IPS DF 4.7 (cell line): ENCODE data around the gene IQCN.

Experiments
- DNase-seq: peaks from one replicate; pipeline ENCODE4 v3.0.0-alpha.2; 2013; ENCODE audit warnings: low spot score; ENCODE audit errors: extremely low read depth

Gene IQCN

DNA sequence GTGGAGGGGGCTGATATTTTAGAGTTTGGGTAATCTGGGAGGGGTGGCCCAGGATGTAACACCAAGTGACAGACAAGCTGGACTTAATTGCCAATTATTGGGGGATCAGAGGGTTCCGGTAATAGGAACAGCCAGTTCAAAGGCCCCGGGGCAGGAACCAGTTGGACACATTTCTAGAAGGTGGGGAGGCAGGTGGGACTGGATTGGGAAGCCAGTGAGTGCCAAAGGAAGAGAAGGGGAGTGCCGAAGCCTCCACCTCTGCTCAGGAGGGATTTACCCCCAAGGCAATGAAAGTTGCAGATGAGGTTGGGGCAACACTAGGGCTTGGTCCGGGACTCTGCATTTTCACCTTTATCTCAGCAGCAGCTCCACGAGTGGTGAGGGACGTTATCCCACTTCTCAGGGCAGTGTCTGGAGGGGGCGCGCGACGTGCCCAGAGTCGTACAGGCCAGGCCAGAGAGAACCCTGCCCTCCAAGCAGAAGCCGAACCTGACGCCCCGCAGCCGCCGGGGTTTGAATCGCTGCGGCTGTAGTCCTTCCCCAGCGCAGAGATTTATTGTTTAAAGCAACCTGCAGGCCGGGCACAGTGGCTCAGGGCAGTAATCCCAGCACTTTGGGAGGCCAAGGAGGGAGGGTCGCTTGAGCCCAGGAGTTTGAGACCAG lies 12.9 kb upstream of the IQCN start:
- no peak for DNase-seq

- no peak for DNase-seq
Observed at GRCh38 chr19:18284712-18285360, 10.6 kb upstream of the IQCN start.

DNA sequence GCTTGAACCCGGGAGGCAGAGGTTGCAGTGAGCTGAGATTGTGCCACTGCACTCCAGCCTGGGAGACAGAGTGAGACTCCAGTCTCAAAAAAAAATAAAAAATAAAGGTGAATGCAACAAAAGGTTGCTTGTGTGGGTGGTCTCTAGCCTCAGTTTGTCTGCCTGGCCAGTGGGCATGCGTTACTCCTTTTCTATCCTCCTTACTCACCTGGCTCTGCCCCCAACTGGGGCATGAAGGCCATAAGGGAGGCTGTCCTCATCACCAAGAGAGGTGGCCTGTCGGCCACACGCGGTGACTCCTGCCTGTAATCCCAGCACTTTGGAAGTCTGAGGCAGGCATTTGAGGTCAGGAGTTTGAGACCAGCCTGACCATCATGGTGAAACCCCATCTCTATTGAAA lies 9.1 kb upstream of the IQCN start:
- no peak for DNase-seq

DNA sequence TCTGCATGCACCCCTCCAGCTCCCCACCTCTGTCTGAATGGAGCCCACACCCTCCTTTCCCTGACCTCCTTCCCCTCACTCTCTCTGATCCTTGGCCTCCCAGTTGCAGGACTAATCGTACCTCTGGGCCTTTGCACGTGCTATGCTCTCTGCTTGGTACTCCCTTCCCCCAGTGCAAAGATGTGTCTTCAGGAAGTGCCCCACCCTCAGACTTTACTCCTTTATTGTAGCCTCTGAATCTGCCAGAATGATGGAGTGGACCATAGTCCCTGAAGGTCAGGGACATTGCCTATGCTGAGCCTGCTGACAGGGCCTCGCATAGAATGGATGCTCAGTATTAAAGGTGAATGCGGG lies 8.5 kb upstream of the IQCN start:
- DNase-seq, result no peak

GRCh38 chr19:18282021-18282787 lies 8.0 kb upstream of the IQCN start:
- DNase-seq, result no peak

DNA sequence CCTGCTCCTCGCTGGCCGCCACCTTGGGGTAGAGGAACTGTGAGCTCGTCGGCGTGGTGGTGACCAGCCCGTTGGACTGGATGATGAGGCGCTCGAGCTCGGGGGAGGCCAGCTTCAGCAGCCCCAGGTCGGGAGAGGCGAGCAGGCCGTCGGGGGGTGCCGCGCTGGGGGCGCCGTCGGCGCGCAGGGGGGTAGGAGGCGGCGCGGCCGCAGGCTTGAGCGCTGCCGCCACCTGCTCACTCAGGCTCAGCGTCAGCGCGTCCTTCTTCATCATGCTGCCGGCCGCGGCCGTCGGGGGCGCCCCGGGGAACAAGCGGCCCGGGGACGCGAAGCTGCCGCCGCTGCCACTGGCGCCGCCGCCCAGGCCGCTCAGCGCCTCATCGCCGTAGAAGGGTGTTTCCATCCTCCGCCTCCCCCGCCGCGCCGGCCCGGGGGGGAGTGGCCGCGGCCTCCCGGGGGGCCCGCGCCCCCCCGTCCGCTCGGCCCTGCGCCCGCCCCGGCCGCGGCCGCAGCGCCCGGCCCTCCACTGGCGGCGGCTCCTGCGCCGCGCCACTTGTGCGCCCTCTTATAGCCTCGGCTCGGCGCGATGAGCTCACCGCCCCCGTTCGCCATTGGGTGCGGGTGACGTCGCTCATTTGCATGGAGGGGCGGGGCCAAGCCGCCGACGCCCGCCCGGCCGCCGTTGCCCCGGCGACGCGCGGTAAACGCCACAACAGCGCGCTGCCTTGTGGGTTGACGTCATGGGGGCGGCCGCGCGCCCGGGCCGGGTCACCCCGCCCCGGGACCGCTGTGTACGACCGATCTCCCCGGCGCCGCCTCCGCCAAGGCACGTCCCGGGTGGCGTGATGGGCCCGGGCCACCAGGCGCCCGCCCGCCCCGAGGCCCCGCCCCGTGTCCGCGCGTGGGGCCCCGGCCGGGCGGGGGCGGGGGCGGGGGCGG lies 7.1 kb upstream of the IQCN start, which contains the start of gene JUND:
Gene JUND, minus strand, starts transcription at position 541 of the 939 bp plus-strand sequence. Its CDS starts 138 bp downstream, at position 403.
- no peak for DNase-seq

- DNase-seq, result no peak
Observed at GRCh38 chr19:18280247-18281081, 6.2 kb upstream of the IQCN start.

- DNase-seq, result no peak
Observed at GRCh38 chr19:18279516-18280246, 5.4 kb upstream of the IQCN start.

GRCh38 chr19:18279266-18279515 lies 4.9 kb upstream of the IQCN start:
- no peak for DNase-seq

- no peak for DNase-seq
Observed at GRCh38 chr19:18278521-18279265, 4.4 kb upstream of the IQCN start.

GRCh38 chr19:18274781-18275356 lies 617 bp upstream of the IQCN start:
- DNase-seq, result no peak

GRCh38 chr19:18273561-18274218 lies 562 bp downstream of the IQCN start:
- no peak for DNase-seq

- DNase-seq, result no peak
Observed at GRCh38 chr19:18271433-18271841, 2.8 kb downstream of the IQCN start.

GRCh38 chr19:18270326-18270725 lies 3.9 kb downstream of the IQCN start:
- DNase-seq, result no peak

DNA sequence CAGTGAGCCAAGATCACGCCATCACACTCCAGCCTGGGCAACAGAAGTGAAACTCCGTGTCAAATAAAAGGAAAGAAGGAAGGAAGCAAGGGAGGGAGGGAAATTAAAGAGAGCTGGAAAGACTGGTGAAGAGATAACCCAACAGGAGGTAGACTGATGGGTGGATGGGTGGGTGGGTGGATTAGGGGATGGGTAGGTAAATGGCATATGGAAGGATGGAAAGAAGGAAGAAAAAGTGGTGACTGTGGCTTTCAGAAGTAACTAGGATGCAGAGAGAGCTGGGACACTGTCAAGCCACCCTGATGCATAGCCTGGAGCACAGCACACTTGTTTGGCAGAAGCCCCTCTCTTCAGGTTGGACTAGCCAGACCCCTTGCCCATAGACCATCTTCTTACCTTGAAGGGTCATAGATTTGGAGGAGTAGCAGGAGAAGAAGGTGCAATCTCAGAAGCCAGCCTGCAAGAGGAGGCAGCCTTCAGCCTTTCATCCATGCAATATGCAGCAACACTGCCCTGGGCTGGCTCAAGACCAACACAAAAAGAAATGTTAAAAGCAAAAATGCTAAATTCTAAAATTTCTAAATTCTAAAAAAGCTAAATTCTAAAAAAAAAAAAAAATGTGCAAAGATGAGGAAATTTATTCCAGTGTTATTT lies 5.1 kb downstream of the IQCN start:
- DNase-seq, result no peak

- no peak for DNase-seq
Observed at GRCh38 chr19:18266771-18267686, 7.2 kb downstream of the IQCN start.

DNA sequence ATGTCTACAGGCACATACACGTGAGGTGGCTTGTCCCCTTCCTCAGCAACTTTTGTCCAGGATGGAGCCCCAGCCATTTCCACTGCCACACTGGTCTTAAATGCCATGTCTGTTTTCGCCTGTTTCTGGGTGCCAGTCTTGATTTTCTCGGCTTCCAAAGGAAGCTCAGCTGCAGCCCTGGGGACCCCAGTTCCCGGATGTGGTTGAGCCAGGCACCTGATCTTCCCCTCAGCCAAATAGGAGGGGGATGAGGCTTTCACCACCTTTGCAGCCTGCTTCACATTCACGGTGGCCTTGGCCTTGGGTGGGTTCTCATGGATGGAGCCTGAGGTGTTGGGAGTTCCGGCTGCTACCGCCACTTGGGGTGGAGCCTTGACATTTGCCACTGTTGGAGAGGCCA lies 8.7 kb downstream of the IQCN start:
- no peak for DNase-seq
